Muscle of arm (tissue), 12 donors: ENCODE measurements around the gene USP1. TPM values are rescaled to one million over a fixed set of nuclear protein-coding genes. Genes with fewer than 3 reads are reported as not detected.

Experiments used
- DNase-seq: peaks from one replicate; pipeline ENCODE4 v3.0.0-alpha.2; 2013
- polyA plus RNA-seq, 12 donors: library from polyadenylated mRNA; unstranded; fragments of 120-200 nt; gene quantifications; one replicate each; pipeline ENCODE4 v1.2.1, GENCODE V29; 2013; ENCODE audit not compliant: insufficient read length in 12 of 12

Gene USP1
- polyA plus RNA-seq, 12 donors, result 37.0 to 58.3 (median 48.1) TPM; not detected in 1

DNA sequence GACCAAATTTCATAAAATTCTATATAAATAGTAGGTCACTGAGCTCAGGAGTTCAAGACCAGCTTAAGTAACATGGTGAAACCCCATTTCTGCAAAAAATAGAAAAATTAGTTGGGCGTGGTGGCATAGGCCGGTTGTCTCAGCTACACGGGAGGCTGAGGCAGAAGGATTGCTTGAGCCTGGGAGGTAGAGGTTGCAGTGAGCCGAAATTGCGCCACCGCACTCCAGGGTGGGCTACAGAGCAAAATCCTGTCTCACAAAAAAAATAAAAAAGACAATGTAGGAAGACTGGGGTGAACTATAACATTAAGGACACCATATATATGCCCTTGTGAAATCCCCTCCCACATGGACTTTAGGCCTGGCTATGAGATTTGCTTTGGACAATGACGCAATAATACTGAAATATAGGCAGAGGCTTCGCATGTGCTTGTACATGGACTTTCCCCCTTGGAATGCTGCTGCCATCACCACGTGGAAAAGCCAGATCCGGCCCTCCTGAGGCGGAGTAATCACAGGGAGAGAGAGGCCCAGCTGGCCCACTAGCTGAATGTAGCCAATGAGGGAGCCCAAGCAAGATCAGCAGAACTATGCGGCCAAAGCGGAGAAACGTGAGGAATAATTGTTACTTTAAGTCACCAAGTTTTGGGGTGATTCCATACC, 13.1 kb upstream of the USP1 start:
- DNase-seq, result no peak

DNA sequence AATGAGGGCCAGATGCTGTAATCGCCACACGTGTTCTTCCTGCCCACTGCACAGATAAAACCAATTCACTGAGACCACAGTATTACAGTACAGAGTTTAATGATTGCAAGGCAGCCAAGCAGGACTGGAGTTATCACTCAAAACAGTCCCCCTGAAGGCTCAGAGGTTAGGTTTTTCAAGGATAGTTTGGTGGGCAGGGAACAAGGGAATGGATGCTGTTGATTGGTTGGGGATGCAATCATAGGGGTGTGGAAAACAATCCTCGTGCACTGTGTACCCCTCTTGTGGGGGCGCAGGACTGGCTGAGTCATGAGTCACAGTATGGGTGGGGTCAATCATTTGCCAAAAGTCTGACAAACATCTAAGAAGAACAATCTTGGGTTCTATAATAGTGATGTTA, 12.4 kb upstream of the USP1 start:
- no peak for DNase-seq

GRCh38 chr1:62425041-62425440, 11.8 kb upstream of the USP1 start:
- no peak for DNase-seq

GRCh38 chr1:62426237-62426636, 10.6 kb upstream of the USP1 start:
- no peak for DNase-seq

GRCh38 chr1:62426794-62427193, 10.1 kb upstream of the USP1 start:
- no peak for DNase-seq

GRCh38 chr1:62428351-62428750, 8.5 kb upstream of the USP1 start:
- DNase-seq, result no peak

DNA sequence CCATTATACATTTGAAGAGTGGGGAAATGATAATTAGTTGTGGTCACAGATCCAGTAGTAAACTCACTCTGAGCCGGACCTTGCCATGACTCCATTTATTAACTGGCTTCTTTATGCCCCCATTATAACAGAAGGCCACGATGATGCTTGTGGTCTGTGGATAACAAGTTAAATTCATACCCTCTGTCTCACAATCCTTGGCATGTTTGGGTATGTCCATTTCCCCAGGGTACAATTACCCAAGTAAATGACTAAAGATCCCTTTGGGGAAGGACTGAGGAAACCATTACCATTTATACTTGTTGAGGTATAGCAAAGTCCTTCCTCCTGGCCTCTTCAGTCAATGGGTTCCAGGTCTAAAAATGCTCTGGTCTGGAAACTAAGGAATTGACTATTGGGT, 7.3 kb upstream of the USP1 start:
- no peak for DNase-seq

DNA sequence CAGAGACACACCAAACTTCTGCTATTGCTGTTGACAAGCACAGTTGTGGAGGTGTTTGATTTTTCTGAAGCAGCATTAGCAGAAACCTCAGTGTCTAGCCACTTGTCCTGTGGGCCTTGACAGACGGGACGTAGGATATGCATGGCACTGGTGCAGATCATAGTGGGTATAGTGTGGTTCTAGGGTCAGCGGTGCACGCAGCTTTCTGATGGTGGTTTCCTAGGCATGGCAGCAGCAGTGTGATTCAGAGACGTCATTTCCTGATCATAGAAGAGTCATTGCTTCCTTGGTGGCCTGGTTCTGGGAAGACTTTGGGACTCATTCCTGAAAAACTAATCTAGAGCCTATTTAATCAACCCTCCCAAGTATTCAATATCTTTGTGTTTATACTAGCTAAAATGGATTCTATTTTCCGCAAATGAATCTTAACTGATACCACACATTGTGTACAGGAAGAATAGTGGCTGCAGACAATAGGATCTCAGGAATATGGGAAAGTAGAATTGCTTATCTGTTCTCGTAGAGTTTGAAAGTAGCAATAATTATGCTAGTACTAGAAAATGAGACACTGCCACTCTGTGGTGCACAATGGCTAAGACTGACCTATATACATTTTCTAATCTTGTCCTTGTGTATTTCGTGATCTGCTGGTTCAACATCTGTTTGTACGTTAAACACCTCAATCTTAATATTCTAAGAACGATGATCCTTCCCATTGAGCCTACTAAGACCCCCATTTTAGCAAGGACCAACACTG, 2.8 kb upstream of the USP1 start:
- DNase-seq, result no peak

- DNase-seq, result no peak
Measured at GRCh38 chr1:62434618-62435001, 2.2 kb upstream of the USP1 start.

DNA sequence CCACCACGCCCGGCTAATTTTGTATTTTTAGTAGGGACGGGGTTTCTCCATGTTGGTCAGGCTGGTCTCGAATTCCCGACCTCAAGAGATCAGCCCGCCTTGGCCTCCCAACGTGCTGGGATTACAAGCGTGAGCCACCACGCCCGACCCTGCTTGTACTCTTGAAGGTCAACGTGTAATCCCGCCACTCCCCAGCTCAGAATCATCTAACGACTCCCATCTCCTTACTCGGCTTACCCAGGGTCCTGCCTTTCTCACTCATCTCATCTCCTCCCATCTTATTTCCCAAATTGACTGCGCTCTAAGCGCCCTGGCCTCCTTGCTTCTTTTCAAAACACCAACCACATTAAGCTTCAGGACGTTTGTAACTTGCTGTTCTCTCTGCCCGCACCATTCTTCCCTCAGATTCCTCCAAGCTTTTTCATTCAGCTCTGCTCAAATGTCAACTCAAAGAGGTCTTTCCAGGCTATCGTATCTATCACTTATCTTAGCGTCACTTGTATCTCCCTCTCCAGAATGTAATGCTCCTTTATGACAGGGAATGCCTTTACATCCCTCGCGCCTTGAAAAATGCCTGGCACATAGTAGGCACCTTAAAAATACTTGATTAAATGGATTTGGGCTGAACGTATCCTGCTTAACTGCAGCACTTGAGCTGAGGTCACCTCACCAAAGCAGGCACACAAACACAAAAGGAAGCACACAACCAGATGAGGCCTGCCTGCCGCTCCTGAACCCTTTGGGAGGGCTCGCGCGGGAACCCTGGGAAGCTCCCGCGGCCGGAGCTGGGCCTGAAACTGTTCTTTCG, 1.4 kb upstream of the USP1 start:
- DNase-seq, result no peak

- no peak for DNase-seq
Measured at GRCh38 chr1:62436039-62436465, 797 bp upstream of the USP1 start.

DNA sequence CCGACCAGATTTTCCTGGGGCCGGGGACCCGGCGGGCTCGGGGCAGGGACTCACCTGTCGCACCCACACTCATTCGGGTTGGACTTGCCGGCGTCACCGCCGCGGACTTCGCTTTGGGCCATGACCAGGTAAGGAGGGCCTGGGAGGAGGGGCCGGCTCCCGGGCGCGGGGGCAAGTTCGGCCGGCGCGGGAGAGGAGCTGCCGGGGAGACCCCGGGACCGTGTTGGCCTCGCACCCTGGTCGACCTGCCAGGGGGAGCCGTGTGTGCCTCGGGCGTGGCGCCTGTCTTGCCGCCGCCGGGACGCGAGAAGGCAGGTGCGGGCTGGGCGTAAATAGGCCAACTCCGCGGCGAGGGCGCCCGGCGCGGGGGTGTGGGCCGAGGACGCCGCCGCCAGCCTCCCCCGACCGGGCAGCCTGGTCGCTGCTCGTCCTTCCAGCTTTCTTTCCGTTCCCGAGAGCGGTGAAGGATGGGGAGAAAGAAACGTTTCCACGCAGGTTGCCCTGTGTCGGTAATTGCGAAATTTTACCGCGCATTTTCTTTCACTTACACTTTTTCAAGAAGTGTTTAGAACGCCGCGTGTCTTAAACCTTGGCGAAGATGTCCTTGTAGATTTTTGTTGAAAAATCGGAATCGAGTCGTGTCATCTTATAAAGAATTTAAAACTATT, 558 bp downstream of the USP1 start:
- DNase-seq, result no peak

DNA sequence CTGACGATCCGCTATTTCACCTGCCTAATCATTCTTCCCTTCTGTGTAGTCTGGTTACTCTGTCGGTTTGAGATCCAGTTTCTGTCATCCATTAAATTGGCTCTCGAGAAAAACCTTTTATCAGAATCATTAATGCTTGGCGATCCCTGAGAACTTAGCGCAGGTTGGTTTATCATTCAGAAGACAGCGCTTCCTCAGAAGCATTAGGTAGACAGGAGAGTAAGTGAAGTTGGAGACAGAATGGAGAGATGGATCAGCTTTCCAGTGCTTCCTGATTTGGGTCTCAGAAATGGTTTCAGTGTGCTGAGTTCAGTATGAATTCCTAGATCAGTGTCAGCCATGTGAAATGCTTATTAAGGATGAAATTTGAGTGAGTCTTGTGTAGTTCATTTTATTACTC, 1.3 kb downstream of the USP1 start:
- no peak for DNase-seq

DNA sequence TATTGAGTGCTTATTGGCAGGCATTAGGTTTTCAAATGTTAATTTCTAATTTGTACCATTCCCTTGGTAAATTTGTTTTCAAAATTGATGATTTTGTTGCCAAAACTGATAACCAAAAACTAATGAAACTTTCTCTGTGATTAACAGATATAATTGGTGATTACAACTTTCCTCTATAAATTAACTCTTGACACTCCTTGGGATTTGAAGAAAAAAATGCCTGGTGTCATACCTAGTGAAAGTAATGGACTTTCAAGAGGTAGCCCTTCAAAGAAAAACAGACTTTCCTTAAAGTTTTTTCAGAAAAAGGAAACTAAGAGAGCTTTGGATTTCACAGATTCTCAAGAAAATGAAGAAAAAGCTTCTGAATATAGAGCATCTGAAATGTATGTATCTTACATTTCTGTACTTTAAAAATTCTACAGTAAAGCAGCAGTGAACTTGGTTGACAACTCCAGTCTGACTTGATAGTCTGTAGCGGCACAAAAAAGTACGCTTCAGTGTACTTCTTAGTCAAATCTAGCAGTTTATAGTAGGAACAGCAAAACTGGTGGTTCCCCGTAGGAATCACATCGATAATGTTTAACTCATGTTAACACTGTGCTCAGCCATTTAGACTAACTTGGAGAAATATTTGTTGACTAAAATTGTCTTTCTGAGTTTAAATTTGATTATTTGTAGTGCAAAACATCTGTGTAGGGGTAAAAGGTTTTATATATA, 3.0 kb downstream of the USP1 start:
- DNase-seq, result no peak

- DNase-seq, result no peak
Measured at GRCh38 chr1:62444701-62445100, 7.9 kb downstream of the USP1 start.

- no peak for DNase-seq
Measured at GRCh38 chr1:62448221-62448933, 11.5 kb downstream of the USP1 start.

GRCh38 chr1:62450301-62450700, 13.5 kb downstream of the USP1 start:
- DNase-seq, result no peak

DNA sequence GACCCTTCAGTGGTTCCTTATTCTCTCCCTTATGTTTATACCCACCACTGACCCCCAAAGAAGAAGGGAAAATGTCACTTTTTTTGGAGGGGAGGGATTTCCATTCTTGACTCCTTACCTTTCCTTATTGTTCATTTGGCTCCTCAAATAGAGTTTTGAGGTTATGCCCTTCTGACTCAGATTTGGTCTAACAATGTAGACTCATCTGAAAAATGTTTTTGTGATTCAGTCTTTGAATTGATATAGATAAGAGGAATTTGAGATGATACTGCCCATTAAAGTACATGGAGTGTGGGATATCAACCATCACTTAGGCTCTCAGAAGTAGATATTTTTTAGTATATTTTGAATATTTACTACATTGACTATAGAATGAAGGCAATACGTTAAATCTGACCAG, 16.1 kb downstream of the USP1 start:
- no peak for DNase-seq

- DNase-seq, result no peak
Measured at GRCh38 chr1:62457955-62458354, 21.1 kb downstream of the USP1 start.

GRCh38 chr1:62462370-62462769, 25.5 kb downstream of the USP1 start:
- no peak for DNase-seq

DNA sequence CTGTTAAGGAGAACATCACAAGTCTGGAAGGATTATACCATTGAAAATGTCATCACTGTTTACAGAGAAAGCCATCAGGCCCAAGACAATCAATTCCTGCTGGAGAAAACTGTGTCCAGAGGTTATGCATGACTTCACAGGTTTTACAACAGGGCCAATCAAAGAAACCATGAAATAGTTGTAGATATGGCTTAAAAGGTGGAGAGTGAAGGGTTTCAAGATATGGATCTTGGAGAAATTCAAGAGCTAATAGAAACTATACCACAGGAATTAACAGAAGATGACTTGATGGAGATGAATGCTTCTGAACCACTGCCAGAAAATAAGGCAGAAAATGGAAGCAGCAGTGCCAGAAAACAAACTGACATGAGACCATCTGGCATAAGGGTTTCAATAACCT, 30.2 kb downstream of the USP1 start:
- DNase-seq, result no peak
